ENCODE measurements around the gene DHX32.
"Not testable (repeated sequence)": the region's sequence is repeated elsewhere in the genome, so short reads cannot be mapped to it uniquely, and the experiment has no call there.

- TF ChIP-seq, protein P1, sequence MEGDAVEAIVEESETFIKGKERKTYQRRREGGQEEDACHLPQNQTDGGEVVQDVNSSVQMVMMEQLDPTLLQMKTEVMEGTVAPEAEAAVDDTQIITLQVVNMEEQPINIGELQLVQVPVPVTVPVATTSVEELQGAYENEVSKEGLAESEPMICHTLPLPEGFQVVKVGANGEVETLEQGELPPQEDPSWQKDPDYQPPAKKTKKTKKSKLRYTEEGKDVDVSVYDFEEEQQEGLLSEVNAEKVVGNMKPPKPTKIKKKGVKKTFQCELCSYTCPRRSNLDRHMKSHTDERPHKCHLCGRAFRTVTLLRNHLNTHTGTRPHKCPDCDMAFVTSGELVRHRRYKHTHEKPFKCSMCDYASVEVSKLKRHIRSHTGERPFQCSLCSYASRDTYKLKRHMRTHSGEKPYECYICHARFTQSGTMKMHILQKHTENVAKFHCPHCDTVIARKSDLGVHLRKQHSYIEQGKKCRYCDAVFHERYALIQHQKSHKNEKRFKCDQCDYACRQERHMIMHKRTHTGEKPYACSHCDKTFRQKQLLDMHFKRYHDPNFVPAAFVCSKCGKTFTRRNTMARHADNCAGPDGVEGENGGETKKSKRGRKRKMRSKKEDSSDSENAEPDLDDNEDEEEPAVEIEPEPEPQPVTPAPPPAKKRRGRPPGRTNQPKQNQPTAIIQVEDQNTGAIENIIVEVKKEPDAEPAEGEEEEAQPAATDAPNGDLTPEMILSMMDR (conservative IDR thresholded peaks at IDR 0.05; ENCODE audit: low read length), result not testable (repeated sequence)
- not testable (repeated sequence) for TF ChIP-seq EZH2phosphoT487 (IDR thresholded peaks at IDR 0.05; ENCODE audit: borderline replicate concordance, low read depth, low read length)
Observed at GRCh38 chr10:125900963-125901362, 19.9 kb upstream of the DHX32 start.

Measured in OCI-LY7 (cell line).